K562 (cell line): ENCODE measurements around the gene ATP6V1F. TPM values are rescaled to one million over a fixed set of nuclear protein-coding genes. Genes with fewer than 3 reads are reported as not detected.

ENCODE experiments used
- CSDE1 ChIP-seq, 2 experiments: fragments of 450-650 bp; IDR thresholded peaks; 2 replicates each; pipeline ENCODE4 v1.6.1; 2016; ENCODE audit warnings: mild to moderate bottlenecking in 1 of 2
- FOXM1 ChIP-seq, 2 experiments: fragments of 450-650 bp in 1 of 2; sonication (generic) in 1 of 2; formaldehyde crosslinking in 1 of 2; IDR thresholded peaks; 2 replicates each; pipeline versions ENCODE4 v1.6.1 to v1.9.0; 2017 to 2022; ENCODE audit warnings: low read depth in 2 of 2, mild to moderate bottlenecking in 2 of 2, missing genetic modification reagents in 1 of 2, moderate library complexity in 1 of 2
- KDM5B ChIP-seq: fragments of 200-600 bp; sonication (generic); IDR thresholded peaks from 2 replicates; pipeline ENCODE4 v1.6.1; 2012; ENCODE audit warnings: low read depth, mild to moderate bottlenecking, moderate library complexity, low read length, control low read depth, inconsistent platforms; ENCODE audit not compliant: insufficient replicate concordance
- MAFG ChIP-seq: fragments of 450-650 bp; conservative IDR thresholded peaks from 2 replicates; pipeline ENCODE4 v1.6.1; 2016; ENCODE audit warnings: missing genetic modification characterization, missing compliant biosample characterization
- MYNN ChIP-seq, 2 experiments: sonication (generic); formaldehyde crosslinking in 1 of 2; IDR thresholded peaks; 2 replicates each; pipeline versions ENCODE4 v1.5.0 to v1.6.1; 2016 to 2020; ENCODE audit warnings: antibody characterized with exemption in 1 of 2, missing genetic modification reagents in 1 of 2
- NFYB ChIP-seq: IDR thresholded peaks from 2 replicates; pipeline ENCODE4 v1.6.1; 2011; ENCODE audit warnings: mild to moderate bottlenecking, moderate library complexity; ENCODE audit not compliant: insufficient read length; ENCODE audit errors: extremely low read depth
- RCOR1 ChIP-seq, 2 experiments: IDR thresholded peaks; 2 replicates each; pipeline ENCODE4 v1.6.1; 2012; ENCODE audit warnings: low read depth in 2 of 2, low read length in 2 of 2, borderline replicate concordance in 1 of 2, improper control_type of control experiment in 1 of 2
- SAFB ChIP-seq: fragments of 200-400 bp; formaldehyde crosslinking; IDR thresholded peaks from 2 replicates; pipeline ENCODE4 v1.6.1; 2017; ENCODE audit warnings: low read depth, low read length, borderline replicate concordance
- SNIP1 ChIP-seq: fragments of 450-650 bp; IDR thresholded peaks from 2 replicates; pipeline ENCODE4 v1.7.1; 2017; ENCODE audit warnings: low read depth, mild to moderate bottlenecking
- STAT5B ChIP-seq: fragments of 250-450 bp; sonication (Bioruptor Pico); IDR thresholded peaks from 2 replicates; pipeline ENCODE4 v1.8.0; 2021; ENCODE audit warnings: mild to moderate bottlenecking, inconsistent platforms
- TCF7L2 ChIP-seq: fragments of 150-350 bp; IDR thresholded peaks from 2 replicates; pipeline ENCODE4 v1.6.1; 2016; ENCODE audit warnings: low read depth, mild to moderate bottlenecking, low read length, moderate library complexity
- TRIM28 ChIP-seq: fragments of 450-650 bp; IDR thresholded peaks from 2 replicates; pipeline ENCODE4 v1.6.1; 2017
- XRCC4 ChIP-seq: IDR thresholded peaks from one replicate; pipeline ENCODE4 v1.6.1; 2011; ENCODE audit not compliant: insufficient read depth, insufficient read length; ENCODE audit errors: extremely low read depth
- polyA plus RNA-seq, 8 experiments: library from polyadenylated mRNA; depleted of rRNA in 4 of 8; stranded (reverse) in 5 of 8; unstranded in 3 of 8; fragments of >200 nt; fragmentation: Nextera tagmentation in 2 of 8; fragmentation: Illumina TruSeq in 1 of 8; extraction: Ambion mirVana in 2 of 8; extraction: Trizol in 1 of 8; gene quantifications; 2 replicates each; pipeline versions ENCODE4 v1.2.1 to v1.2.3, GENCODE V29; 2011 to 2014; ENCODE audit warnings: inconsistent platforms in 1 of 8, missing spikeins in 1 of 8
- total RNA-seq, 7 experiments: library from RNA; depleted of rRNA in 6 of 7; stranded (reverse); fragments of >200 nt in 6 of 7; fragmentation: Illumina TruSeq in 2 of 7; extraction: Trizol in 2 of 7; gene quantifications; 2 replicates each; pipeline versions ENCODE4 v1.2.1 to v1.2.3, GENCODE V29; 2011 to 2021; ENCODE audit warnings: low replicate concordance in 1 of 7
- TF ChIP-seq, protein P1 (sequence below), 2 experiments: IDR thresholded peaks in 1 of 2; conservative IDR thresholded peaks in 1 of 2; 2 replicates each; pipeline ENCODE4 v1.6.1; 2016; ENCODE audit warnings: low read depth in 2 of 2, mild to moderate bottlenecking in 1 of 2, missing compliant biosample characterization in 1 of 2, missing genetic modification characterization in 1 of 2, moderate library complexity in 1 of 2
- TF ChIP-seq, protein P2 (sequence below): sonication (generic); formaldehyde crosslinking; IDR thresholded peaks from 2 replicates; pipeline ENCODE4 v1.8.0; 2022; ENCODE audit warnings: mild to moderate bottlenecking, missing genetic modification reagents
- TF ChIP-seq, protein P3 (sequence below): fragments of 250-450 bp; sonication (Bioruptor Pico); IDR thresholded peaks from 2 replicates; pipeline ENCODE4 v1.5.1; 2021; ENCODE audit warnings: mild to moderate bottlenecking
- TF ChIP-seq, protein P4 (sequence below): sonication (generic); formaldehyde crosslinking; IDR thresholded peaks from 2 replicates; pipeline ENCODE4 v1.8.0; 2022; ENCODE audit warnings: missing genetic modification reagents, mild to moderate bottlenecking, borderline replicate concordance

Gene ATP6V1F
- total and polyA plus RNA-seq, 9 of the 15 experiments (the other 6 are each of a cell fraction or from before 2014, with no cell fraction given): 206 to 1,123 (median 542) TPM

DNA sequence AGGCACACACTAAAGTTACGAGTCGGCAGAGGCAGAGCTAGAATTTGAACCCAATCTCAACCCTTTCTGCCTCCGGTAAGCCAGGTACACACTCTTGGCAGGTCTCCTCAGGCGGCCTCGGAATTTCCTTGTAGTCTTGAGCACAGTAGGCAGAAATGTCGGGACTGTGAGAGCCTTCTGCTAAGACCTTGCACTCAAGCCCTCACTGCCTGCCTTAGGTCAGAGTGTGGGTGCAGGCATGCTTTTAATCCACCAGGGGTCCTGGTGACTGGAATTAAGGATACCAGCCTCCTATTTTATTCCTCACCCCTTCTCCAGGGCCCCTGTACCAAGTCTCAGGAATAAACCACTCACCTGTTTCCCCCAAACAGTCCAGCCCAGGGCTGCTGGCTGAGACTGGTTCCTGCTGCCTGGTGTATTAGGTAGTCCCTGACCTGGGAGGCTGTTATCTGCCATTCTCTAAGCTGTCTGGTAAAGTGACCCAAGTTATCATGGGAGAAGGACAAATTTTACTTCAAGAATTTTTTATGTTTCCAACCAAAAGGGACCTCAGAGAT is 855 bp downstream of the ATP6V1F start (continued):
- TF ChIP-seq, protein P1, sequence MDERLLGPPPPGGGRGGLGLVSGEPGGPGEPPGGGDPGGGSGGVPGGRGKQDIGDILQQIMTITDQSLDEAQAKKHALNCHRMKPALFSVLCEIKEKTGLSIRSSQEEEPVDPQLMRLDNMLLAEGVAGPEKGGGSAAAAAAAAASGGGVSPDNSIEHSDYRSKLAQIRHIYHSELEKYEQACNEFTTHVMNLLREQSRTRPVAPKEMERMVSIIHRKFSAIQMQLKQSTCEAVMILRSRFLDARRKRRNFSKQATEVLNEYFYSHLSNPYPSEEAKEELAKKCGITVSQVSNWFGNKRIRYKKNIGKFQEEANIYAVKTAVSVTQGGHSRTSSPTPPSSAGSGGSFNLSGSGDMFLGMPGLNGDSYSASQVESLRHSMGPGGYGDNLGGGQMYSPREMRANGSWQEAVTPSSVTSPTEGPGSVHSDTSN (CRISPR knock-in tag; IDR thresholded peaks at IDR 0.05; ENCODE audit: low read depth): no peak
- TF ChIP-seq, protein P1 (tag; conservative IDR thresholded peaks at IDR 0.05; ENCODE audit: low read depth): no peak
- no peak for TF ChIP-seq CSDE1 (IDR thresholded peaks at IDR 0.05)
- no peak for TF ChIP-seq FOXM1 (IDR thresholded peaks at IDR 0.05; ENCODE audit: low read depth)
- no peak for TF ChIP-seq FOXM1 (CRISPR knock-in tag; IDR thresholded peaks at IDR 0.05; ENCODE audit: low read depth)
- TF ChIP-seq XRCC4: no peak
- TF ChIP-seq NFYB: no peak
- TF ChIP-seq MYNN (IDR thresholded peaks at IDR 0.05): no peak
- TF ChIP-seq MYNN (CRISPR knock-in tag; IDR thresholded peaks at IDR 0.05): no peak
- TF ChIP-seq STAT5B: no peak
- no peak for TF ChIP-seq TRIM28
- TF ChIP-seq, protein P2, sequence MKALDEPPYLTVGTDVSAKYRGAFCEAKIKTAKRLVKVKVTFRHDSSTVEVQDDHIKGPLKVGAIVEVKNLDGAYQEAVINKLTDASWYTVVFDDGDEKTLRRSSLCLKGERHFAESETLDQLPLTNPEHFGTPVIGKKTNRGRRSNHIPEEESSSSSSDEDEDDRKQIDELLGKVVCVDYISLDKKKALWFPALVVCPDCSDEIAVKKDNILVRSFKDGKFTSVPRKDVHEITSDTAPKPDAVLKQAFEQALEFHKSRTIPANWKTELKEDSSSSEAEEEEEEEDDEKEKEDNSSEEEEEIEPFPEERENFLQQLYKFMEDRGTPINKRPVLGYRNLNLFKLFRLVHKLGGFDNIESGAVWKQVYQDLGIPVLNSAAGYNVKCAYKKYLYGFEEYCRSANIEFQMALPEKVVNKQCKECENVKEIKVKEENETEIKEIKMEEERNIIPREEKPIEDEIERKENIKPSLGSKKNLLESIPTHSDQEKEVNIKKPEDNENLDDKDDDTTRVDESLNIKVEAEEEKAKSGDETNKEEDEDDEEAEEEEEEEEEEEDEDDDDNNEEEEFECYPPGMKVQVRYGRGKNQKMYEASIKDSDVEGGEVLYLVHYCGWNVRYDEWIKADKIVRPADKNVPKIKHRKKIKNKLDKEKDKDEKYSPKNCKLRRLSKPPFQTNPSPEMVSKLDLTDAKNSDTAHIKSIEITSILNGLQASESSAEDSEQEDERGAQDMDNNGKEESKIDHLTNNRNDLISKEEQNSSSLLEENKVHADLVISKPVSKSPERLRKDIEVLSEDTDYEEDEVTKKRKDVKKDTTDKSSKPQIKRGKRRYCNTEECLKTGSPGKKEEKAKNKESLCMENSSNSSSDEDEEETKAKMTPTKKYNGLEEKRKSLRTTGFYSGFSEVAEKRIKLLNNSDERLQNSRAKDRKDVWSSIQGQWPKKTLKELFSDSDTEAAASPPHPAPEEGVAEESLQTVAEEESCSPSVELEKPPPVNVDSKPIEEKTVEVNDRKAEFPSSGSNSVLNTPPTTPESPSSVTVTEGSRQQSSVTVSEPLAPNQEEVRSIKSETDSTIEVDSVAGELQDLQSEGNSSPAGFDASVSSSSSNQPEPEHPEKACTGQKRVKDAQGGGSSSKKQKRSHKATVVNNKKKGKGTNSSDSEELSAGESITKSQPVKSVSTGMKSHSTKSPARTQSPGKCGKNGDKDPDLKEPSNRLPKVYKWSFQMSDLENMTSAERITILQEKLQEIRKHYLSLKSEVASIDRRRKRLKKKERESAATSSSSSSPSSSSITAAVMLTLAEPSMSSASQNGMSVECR (CRISPR knock-in tag): peak; percentile 12; the same call in 1 of the 2 replicates
- no peak for TF ChIP-seq RCOR1 (IDR thresholded peaks at IDR 0.05; ENCODE audit: borderline replicate concordance in 1 of 2, low read depth in 2 of 2, low read length in 2 of 2)
- no peak for TF ChIP-seq TCF7L2
- TF ChIP-seq, protein P3, sequence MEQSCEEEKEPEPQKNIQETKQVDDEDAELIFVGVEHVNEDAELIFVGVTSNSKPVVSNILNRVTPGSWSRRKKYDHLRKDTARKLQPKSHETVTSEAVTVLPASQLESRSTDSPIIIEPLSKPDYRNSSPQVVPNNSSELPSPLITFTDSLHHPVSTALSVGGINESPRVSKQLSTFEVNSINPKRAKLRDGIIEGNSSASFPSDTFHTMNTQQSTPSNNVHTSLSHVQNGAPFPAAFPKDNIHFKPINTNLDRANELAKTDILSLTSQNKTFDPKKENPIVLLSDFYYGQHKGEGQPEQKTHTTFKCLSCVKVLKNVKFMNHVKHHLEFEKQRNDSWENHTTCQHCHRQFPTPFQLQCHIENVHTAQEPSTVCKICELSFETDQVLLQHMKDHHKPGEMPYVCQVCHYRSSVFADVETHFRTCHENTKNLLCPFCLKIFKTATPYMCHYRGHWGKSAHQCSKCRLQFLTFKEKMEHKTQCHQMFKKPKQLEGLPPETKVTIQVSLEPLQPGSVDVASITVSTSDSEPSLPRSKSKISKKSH (CRISPR knock-in tag): no peak
- no peak for TF ChIP-seq SAFB
- no peak for TF ChIP-seq KDM5B
- no peak for TF ChIP-seq SNIP1
- no peak for TF ChIP-seq MAFG (tag)
- TF ChIP-seq, protein P4, sequence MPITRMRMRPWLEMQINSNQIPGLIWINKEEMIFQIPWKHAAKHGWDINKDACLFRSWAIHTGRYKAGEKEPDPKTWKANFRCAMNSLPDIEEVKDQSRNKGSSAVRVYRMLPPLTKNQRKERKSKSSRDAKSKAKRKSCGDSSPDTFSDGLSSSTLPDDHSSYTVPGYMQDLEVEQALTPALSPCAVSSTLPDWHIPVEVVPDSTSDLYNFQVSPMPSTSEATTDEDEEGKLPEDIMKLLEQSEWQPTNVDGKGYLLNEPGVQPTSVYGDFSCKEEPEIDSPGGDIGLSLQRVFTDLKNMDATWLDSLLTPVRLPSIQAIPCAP (CRISPR knock-in tag): no peak
